Activated CD4-positive, alpha-beta T cell treated with anti-CD3 and anti-CD28 coated beads, Interleukin-2, amount 50 U/mL, for 4 hours (primary cell): Measurements from ENCODE around the gene CATSPERZ.

ENCODE experiments used
- DNase-seq, 2 experiments: peaks; one replicate each; pipeline ENCODE4 v3.0.0-alpha.2; 2020

CATSPERZ gene

GRCh38 chr11:64342869-64343745, 42.9 kb downstream of the CATSPERZ start:
- DNase-seq: no peak

GRCh38 chr11:64343767-64344559, 43.8 kb downstream of the CATSPERZ start:
- DNase-seq: no peak

GRCh38 chr11:64344787-64345186, 44.6 kb downstream of the CATSPERZ start:
- no peak for DNase-seq

- no peak for DNase-seq
Measured at GRCh38 chr11:64347193-64347867, 47.2 kb downstream of the CATSPERZ start.

GRCh38 chr11:64348383-64349024, 48.3 kb downstream of the CATSPERZ start:
- no peak for DNase-seq

GRCh38 chr11:64349025-64349387, 48.8 kb downstream of the CATSPERZ start:
- DNase-seq: no peak

- no peak for DNase-seq
Measured at GRCh38 chr11:64349404-64349803, 49.2 kb downstream of the CATSPERZ start.

- DNase-seq: no peak
Measured at GRCh38 chr11:64351136-64351631, 51.0 kb downstream of the CATSPERZ start.

GRCh38 chr11:64352099-64352994, 52.2 kb downstream of the CATSPERZ start:
- DNase-seq: no peak

- DNase-seq: no peak
Measured at GRCh38 chr11:64352995-64353714, 53.0 kb downstream of the CATSPERZ start.

- DNase-seq: no peak
Measured at GRCh38 chr11:64353715-64354506, 53.8 kb downstream of the CATSPERZ start.
